Vagina (tissue), 2 donors: Measurements from ENCODE around the gene CABLES2.

Experiments
- CTCF ChIP-seq, 3 experiments: fragments of 450-650 bp in 2 of 3; fragments of 200-600 bp in 1 of 3; sonication (generic) in 1 of 3; IDR thresholded peaks; one replicate each; pipeline ENCODE4 v1.5.1; 2017 to 2019; ENCODE audit warnings: antibody characterized with exemption in 3 of 3, mild to moderate bottlenecking in 2 of 3, moderate library complexity in 2 of 3
- POLR2A ChIP-seq, 2 donors: fragments of 450-650 bp; IDR thresholded peaks; one replicate each; pipeline ENCODE4 v1.6.1; 2017; ENCODE audit warnings: antibody characterized with exemption in 2 of 2, mild to moderate bottlenecking in 2 of 2, moderate library complexity in 2 of 2
- POLR2AphosphoS5 ChIP-seq, 2 donors: sonication (generic); formaldehyde crosslinking; IDR thresholded peaks; one replicate each; pipeline ENCODE4 v1.9.0; 2017; ENCODE audit warnings: antibody characterized with exemption in 2 of 2, mild to moderate bottlenecking in 2 of 2, low read depth in 1 of 2; ENCODE audit not compliant: insufficient read depth in 1 of 2

GRCh38 chr20:62366370-62367135 lies 40.5 kb downstream of the CABLES2 start:
- TF ChIP-seq CTCF (IDR thresholded peaks at IDR 0.05) (no peak), POLR2A (IDR thresholded peaks at IDR 0.05) (no peak), POLR2AphosphoS5 (IDR thresholded peaks at IDR 0.05; ENCODE audit: insufficient read depth in 1 of 2, low read depth in 1 of 2) (no peak)
